GM12891 (cell line): ENCODE results near the gene PSMC3IP.
A peak's percentile ranks its signal among the peaks of the same experiment; 100 is the strongest.

Experiments used
- DNase-seq: peaks from one replicate; pipeline ENCODE4 v3.0.0; 2011; ENCODE audit warnings: low spot score; ENCODE audit not compliant: insufficient read length
- FAIRE-seq: peaks from 2 replicates; lab custom pipeline; 2011; peaks lifted over from hg19 to GRCh38; lab: Jason Lieb, UNC
- PAX5 ChIP-seq: IDR thresholded peaks from 2 replicates; pipeline ENCODE4 v1.6.1; 2011; ENCODE audit warnings: low read length, moderate library complexity, mild to moderate bottlenecking; ENCODE audit not compliant: insufficient read depth, severe bottlenecking
- POLR2A ChIP-seq: IDR thresholded peaks from 2 replicates; pipeline ENCODE4 v1.6.1; 2011; ENCODE audit warnings: low read depth, low read length, control low read depth
- POLR2AphosphoS5 ChIP-seq: IDR thresholded peaks from 2 replicates; pipeline ENCODE4 v1.6.1; 2011; ENCODE audit warnings: low read depth, low read length, control low read depth
- POU2F2 ChIP-seq: IDR thresholded peaks from 2 replicates; pipeline ENCODE4 v1.6.1; 2011; ENCODE audit warnings: low read depth, mild to moderate bottlenecking, control low read depth, low read length, moderate library complexity
- SPI1 ChIP-seq: IDR thresholded peaks from 2 replicates; pipeline ENCODE4 v1.6.1; 2011; ENCODE audit warnings: low read depth, low read length, control low read depth
- TAF1 ChIP-seq: IDR thresholded peaks from 2 replicates; pipeline ENCODE4 v1.6.1; 2011; ENCODE audit warnings: low read depth, low read length, control low read depth

Gene PSMC3IP

GRCh38 chr17:42609182-42609813, 31.8 kb upstream of the PSMC3IP start, which contains the start of the genes RETREG3 and TUBG1:
Gene RETREG3 (minus strand): TSS chr17:42609374. CDS start chr17:42609324, 50 bp downstream.
Gene TUBG1 (plus strand): TSS chr17:42609683. CDS start chr17:42609738, 55 bp downstream.
- TF ChIP-seq POU2F2: peak; percentile 26
- peak; percentile 82 for TF ChIP-seq POLR2AphosphoS5
- no peak for TF ChIP-seq TAF1
- peak; percentile 90 for TF ChIP-seq POLR2A
- DNase-seq: peak; percentile 95
- peak; percentile 100 for FAIRE-seq

DNA sequence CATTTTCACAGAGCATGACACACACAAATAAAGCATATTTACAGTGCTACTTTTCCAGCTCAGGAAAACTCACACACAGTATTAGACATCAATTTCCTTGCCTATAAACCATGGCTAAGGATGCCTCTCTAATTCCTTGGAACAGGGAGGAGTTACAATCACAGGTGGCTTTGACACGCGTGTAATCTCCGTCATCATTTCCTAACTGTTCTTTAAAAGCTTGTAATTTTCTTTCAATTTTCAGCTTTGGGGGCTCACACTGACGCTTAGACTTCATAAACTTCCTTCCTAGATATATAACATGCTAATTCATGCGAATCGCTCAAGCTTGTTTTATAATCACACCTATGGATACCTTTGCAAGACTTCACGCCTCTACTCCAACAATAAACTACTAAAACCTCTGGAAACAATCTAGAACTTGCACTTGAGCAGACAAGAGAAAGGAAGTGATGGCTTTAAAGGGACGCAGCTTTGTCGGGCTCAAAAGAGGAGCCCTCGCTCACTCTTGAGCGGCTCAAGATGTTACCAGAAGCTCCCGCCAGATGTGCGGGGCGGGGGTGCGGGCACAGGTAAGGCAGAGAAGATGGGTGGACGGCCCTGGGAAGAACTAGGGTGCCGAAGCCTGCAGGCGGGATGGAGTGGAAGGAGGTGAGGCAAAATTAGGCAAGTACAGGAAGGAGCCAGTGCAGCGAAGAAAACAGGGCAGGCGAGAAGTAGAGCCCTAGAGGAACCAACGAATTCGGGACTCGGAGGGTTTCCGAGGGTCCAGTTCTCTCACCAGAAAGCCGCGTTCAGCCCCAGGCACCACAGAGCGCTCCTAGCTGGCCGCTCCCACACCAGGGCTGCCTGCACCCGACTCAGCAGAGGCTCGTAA, 31.0 kb upstream of the PSMC3IP start:
- no peak for DNase-seq
- peak; percentile 5 for FAIRE-seq
- no peak for TF ChIP-seq POLR2AphosphoS5
- no peak for TF ChIP-seq TAF1
- no peak for TF ChIP-seq PAX5
- no peak for TF ChIP-seq POLR2A
- no peak for TF ChIP-seq POU2F2
- TF ChIP-seq SPI1: no peak

DNA sequence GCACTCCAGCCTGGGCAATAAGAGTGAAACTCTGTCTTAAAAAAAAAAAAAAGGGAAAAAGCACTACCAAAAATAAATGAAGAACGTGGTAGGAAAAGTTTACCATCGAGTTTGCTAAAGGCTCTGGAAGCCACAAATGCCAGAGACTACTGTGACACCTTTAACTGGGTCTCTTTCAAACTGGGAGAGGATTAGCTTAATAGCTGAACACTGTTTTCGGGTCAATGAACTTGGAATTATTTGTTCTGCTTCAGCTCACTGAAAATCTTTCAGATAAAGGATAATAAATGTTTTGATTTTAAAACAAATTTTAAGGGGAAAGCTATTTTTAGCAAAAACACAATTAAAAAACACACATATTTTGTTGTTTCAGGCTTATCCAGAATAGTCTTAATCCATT, 30.2 kb upstream of the PSMC3IP start:
- no peak for TF ChIP-seq PAX5
- no peak for TF ChIP-seq POLR2A
- no peak for TF ChIP-seq SPI1
- TF ChIP-seq TAF1: no peak
- no peak for TF ChIP-seq POLR2AphosphoS5
- TF ChIP-seq POU2F2: no peak
- DNase-seq (no peak), FAIRE-seq (no peak)

GRCh38 chr17:42603318-42603717, 25.8 kb upstream of the PSMC3IP start:
- FAIRE-seq (peak; percentile 48), DNase-seq (no peak)
- TF ChIP-seq SPI1: peak; percentile 22; the same call in 1 of the 2 replicates
- no peak for TF ChIP-seq PAX5

DNA sequence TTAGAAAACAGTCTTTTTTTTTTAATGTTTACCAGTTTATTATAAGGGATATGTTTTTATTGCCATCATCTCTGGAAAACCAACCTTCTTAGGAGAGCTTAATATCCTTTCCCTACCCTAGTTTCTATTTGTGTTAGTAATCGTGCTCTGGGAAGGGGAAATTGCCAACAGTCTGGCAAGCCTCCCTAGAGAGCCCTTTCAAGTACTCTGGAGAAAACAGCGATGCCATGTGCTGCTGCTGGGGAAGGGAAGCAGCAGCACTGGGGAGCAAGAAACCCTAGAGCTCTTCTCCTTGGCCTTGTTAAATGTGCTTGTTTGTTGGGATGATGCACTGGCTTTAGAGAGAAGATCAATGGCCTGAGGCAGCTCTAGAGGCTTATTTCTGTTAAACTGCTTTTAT, 21.4 kb upstream of the PSMC3IP start:
- FAIRE-seq (no peak), DNase-seq (no peak)
- TF ChIP-seq SPI1 (no peak), TAF1 (no peak), POLR2AphosphoS5 (no peak), POU2F2 (no peak), PAX5 (no peak), POLR2A (no peak)

- FAIRE-seq (no peak), DNase-seq (no peak)
- TF ChIP-seq POLR2AphosphoS5: no peak
- TF ChIP-seq POLR2A: no peak
- no peak for TF ChIP-seq PAX5
- no peak for TF ChIP-seq POU2F2
- TF ChIP-seq TAF1: no peak
- TF ChIP-seq SPI1: no peak
Measured at GRCh38 chr17:42596386-42596785, 18.9 kb upstream of the PSMC3IP start.

- FAIRE-seq (no peak), DNase-seq (no peak)
- TF ChIP-seq POLR2A (no peak), TAF1 (no peak), POLR2AphosphoS5 (no peak), POU2F2 (no peak), PAX5 (no peak), SPI1 (no peak)
Measured at GRCh38 chr17:42591411-42591810, 13.9 kb upstream of the PSMC3IP start.

- DNase-seq (no peak), FAIRE-seq (no peak)
- no peak for TF ChIP-seq SPI1
- TF ChIP-seq POU2F2: no peak
- TF ChIP-seq PAX5: no peak
- no peak for TF ChIP-seq POLR2A
- TF ChIP-seq TAF1: no peak
- TF ChIP-seq POLR2AphosphoS5: no peak
Measured at GRCh38 chr17:42590886-42591285, 13.4 kb upstream of the PSMC3IP start.

DNA sequence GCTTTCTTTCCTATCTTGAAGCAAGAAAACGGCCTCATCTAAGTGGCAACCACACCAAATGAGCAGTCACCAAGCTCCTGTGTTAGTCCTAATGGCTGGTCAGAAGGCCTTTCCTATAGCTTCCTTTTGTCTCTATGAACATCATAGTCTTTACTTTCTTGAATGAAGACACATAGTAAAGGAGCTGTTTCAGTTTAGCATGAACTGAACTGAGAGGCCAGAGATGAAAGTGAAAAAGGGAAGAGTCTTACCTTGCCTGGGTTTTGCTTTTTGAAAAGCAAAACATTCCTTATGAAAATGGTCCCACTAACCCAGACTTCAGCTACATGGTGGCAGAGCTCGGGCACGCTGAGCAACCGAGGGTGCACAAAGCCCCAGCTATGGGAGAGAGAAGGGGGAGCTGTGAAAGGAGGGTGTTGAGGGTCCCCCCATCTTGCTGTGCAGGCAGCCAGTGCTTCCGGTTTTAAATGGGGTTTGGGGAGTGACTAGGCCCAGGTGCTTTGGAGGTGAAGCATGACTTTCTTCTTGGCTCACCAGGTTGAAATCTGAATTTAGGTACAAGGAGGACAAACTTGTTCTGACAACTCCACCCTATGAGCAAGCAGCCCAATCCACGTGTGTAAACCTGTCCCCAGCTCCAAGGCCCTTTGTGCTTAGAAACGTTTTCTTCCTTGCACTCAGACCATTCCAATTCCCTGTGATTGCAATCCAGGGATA, 9.1 kb upstream of the PSMC3IP start:
- DNase-seq (peak; percentile 62), FAIRE-seq (peak; percentile 92)
- peak; percentile 76 for TF ChIP-seq SPI1
- TF ChIP-seq TAF1: no peak

- FAIRE-seq (peak; percentile 83), DNase-seq (no peak)
- TF ChIP-seq POU2F2 (no peak), PAX5 (no peak), POLR2AphosphoS5 (no peak), SPI1 (no peak), TAF1 (no peak), POLR2A (no peak)
Measured at GRCh38 chr17:42585353-42585752, 7.8 kb upstream of the PSMC3IP start.
